HG03565 (cell line): Measurements from ENCODE around the gene SHC1.

Experiments used
- ATAC-seq: cut with Tn5 transposase; IDR thresholded peaks from one replicate; pipeline ENCODE4 v1.9.1; 2021; ENCODE audit warnings: mild to moderate bottlenecking, moderate library complexity; ENCODE audit not compliant: unreplicated experiment

The SHC1 gene

GRCh38 chr1:154940651-154941194, 29.8 kb downstream of the SHC1 start:
- no peak for ATAC-seq

- no peak for ATAC-seq
Observed at GRCh38 chr1:154940213-154940560, 30.4 kb downstream of the SHC1 start.

- ATAC-seq: no peak
Observed at GRCh38 chr1:154938604-154939399, 31.7 kb downstream of the SHC1 start.

DNA sequence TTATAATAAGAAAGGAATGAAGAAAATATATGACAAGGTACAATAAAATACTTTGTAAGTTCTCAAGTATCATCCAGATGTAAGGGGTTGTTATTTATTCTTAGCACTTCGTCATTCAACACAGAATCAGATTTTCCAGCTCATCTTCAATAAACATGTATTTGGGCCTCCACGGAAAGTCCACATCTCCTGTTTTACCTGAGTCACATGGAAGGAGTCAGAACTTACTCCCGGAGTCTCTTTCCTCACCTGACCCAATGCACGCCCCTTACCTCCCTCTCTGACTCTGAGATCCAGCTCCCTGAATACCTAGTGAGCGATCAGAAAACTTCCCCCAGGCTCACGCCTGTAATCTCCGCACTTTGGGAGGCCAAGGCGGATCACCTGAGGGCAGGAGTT, 32.6 kb downstream of the SHC1 start:
- no peak for ATAC-seq

- ATAC-seq: peak; percentile 42
Observed at GRCh38 chr1:154937085-154937987, 33.2 kb downstream of the SHC1 start.

GRCh38 chr1:154936555-154937084, 33.9 kb downstream of the SHC1 start, which contains the start of gene PMVK:
Gene PMVK, minus strand, starts transcription at chr1:154936719. Its CDS starts 34 bp downstream, at chr1:154936685.
- ATAC-seq: peak; percentile 51

GRCh38 chr1:154935749-154936554, 34.6 kb downstream of the SHC1 start:
- ATAC-seq: no peak

GRCh38 chr1:154934358-154934948, 36.1 kb downstream of the SHC1 start:
- ATAC-seq: no peak

DNA sequence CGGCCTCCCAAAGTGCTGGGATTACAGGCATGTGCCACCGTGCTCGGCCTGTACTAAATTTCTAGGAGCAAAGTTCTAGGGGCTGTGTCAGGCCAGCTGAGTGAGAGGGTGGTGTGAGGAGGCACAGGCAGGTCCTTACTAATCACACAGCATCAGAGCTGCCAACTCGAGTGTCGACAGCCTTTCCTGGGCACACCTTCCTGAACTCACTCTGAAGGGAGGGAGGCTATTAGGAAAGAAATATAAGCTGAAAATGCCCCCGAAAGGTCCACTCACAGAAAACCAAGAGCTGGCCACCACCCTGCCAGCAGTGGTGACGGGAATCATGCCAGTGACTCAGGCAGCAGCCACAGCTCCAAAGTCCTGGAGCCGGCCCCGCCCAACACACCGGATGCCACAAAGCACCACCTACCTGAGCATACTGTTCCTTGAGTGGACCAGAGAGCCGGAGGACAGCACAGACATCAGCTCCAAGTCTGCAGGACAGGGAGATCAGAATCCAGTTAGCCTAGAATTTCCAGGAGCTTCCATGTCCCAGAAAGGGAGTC, 38.5 kb downstream of the SHC1 start:
- no peak for ATAC-seq

GRCh38 chr1:154926201-154926600, 44.3 kb downstream of the SHC1 start:
- no peak for ATAC-seq

- ATAC-seq: no peak
Observed at GRCh38 chr1:154925335-154926170, 45.0 kb downstream of the SHC1 start.

DNA sequence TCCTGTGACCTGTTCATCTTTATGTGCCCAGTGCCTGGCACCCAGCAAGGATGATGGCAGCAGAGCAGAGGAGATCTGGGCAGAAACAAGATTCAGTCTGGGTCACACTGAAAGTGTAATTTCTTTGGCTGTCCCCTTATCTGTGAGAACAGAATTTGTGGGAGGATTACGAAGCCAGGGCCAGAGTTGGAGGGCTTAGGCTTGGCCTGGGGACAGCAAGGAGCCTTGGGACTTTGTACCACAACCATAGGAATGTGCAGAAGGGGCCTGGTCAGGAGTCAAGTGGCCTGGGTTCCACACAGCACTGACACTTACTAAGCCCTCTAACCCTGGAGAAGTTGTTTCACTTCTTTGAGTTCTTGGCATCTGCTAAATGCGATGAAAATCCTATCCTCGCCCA, 46.9 kb downstream of the SHC1 start:
- no peak for ATAC-seq

DNA sequence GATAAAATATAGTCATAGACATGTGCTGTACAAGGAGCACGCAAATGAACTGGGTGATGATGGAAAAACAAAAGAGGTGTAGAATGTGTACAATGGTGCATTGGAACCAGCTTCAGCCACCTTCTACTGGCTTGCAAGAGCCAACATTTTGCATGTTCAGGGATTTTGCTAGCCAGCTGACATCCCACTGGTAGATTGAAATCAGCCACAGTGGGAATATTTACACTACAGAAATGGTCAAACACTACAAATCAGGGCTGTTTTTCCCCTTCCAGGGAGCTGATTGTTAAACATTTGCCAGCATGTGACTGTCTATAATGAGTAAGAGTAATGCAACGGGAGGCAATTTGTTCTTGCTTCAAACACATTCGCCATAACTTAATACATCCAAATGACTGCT, 57.3 kb downstream of the SHC1 start:
- ATAC-seq: no peak

DNA sequence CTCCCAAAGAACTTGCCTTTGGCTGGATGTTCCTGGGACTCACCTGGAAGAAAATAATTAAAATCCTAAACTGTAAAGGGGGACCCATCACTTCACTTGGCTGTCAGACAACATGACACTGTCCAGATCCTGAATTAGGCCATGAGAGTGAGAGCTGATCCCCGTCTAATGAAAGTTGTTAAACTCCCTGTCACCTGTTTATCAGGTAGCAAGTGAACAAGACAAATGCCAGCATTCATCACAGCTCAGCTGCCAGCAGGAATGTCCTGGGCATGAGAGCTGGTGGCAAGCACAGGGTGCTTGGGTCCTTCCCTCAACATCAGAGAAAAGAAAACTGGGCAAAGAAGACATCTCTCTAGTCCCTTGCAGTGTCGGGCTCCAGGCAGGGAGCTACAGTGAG, 57.8 kb downstream of the SHC1 start:
- ATAC-seq: no peak
